ENCODE data around the gene PDE7B. TPM values are rescaled to one million over a fixed set of nuclear protein-coding genes. Genes with fewer than 3 reads are reported as not detected.

The PDE7B gene
- total RNA-seq, 4 donors from 2014 or later, result 15.4 to 28.6 (median 18.8) TPM

DNA sequence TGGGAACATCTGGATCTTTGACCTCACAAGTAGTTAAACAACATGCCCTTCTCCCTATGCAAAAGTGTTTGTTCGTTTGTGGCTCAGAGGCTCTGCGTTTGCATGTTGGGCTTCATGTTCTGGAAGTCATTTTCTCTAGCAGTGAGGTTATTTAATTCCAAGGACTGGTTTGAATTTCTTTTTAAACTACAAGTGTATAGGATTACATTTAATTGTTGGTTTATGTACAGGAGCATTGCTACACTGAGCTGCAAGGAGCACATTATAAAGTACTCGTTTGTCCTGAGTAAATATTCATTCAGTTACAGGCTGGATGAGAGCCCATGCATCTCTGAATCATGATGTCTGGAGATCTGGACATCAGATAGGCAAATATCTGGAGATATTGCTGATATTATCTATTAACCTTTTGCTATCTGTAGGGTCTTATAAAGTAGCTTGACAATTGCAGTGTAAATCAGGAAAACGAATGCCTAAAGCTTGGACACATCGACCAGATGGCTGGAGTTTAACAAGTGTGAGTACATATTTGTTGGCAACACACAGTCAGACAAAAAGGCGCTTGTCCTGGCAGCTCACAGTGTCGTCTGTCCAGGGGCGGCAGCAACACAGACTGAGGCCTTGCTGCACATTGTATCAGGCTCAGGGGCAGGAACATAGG, 84.6 kb downstream of the PDE7B start:
- no peak for DNase-seq
- Histone ChIP-seq H3K36me3 (no peaks in the 10 kb centered on the region), H3K4me1 (peaks cover 0 to 11% of the 10 kb centered on the region in 2 donors), H3K4me3 (no peak overlapping the region), H3K27ac (peak overlapping the region; percentile 48 to 86), H3K27me3 (no peaks in the 10 kb centered on the region), H3K9me3 (no peaks in the 10 kb centered on the region)
- TF ChIP-seq CTCF (IDR thresholded peaks at IDR 0.05), result no peak
- no peak for TF ChIP-seq POLR2A (IDR thresholded peaks at IDR 0.05)
- intact Hi-C loops (cut with DNase I; ENCODE audit: low total_unique reads), result no loop called here

GRCh38 chr6:135936606-135937005, 85.1 kb downstream of the PDE7B start:
- no peaks in the 10 kb centered on the region for H3K36me3 ChIP-seq
- H3K27ac ChIP-seq, result peak overlapping the region; percentile 48 to 86

GRCh38 chr6:135937106-135937505, 85.6 kb downstream of the PDE7B start:
- Histone ChIP-seq H3K27me3 (no peaks in the 10 kb centered on the region), H3K36me3 (no peaks in the 10 kb centered on the region), H3K4me3 (no peak overlapping the region), H3K9me3 (no peaks in the 10 kb centered on the region), H3K4me1 (peaks cover 0 to 11% of the 10 kb centered on the region in 2 donors), H3K27ac (peak overlapping the region; percentile 86 to 92)
- TF ChIP-seq POLR2A (IDR thresholded peaks at IDR 0.05) (no peak), CTCF (IDR thresholded peaks at IDR 0.05) (no peak)
- DNase-seq, result no peak
- intact Hi-C loops (cut with DNase I; ENCODE audit: low total_unique reads), result no loop called here

More at GRCh38 chr6:135936606-135937005, 85.1 kb downstream of the PDE7B start:
- DNase-seq, result no peak
- Histone ChIP-seq H3K9me3 (no peaks in the 10 kb centered on the region), H3K4me3 (no peak overlapping the region), H3K4me1 (peaks cover 0 to 11% of the 10 kb centered on the region in 2 donors), H3K27me3 (no peaks in the 10 kb centered on the region)
- TF ChIP-seq POLR2A (IDR thresholded peaks at IDR 0.05) (no peak), CTCF (IDR thresholded peaks at IDR 0.05) (no peak)
- intact Hi-C loops (cut with DNase I; ENCODE audit: low total_unique reads), result no loop called here

DNA sequence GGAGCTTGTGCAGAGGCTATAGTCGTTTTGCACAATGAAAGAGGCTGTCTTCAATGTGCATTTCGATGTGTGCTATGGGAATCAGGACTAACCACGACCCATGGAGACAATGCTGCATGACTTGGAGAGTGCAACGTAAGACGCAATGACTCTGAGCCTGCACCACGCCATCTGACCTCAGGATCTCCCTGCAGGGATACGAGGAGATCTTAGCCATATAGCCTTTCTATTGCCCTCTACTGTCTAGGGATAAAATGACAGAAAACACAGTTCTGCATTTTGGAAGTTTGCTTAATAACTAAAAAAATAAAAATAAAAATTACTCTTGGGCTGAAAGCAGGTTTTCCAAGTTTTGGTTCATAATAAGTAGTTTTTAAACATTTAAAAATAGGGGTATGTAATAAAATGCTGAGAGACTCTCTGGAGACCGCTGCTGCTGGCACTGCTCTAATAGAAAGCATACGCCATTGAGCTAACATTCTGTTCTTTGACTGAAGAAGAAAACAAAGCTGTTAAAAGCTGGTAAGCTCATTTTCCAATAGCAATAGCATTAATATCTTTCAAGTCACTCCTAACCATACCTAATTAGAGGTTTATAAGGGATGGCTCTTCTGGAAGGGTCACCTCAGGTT, 87.2 kb downstream of the PDE7B start:
- peak; percentile 35 to 36 for DNase-seq
- peaks cover 0 to 11% of the 10 kb centered on the region in 2 donors for H3K4me1 ChIP-seq
- TF ChIP-seq POLR2A (IDR thresholded peaks at IDR 0.05) (no peak), CTCF (IDR thresholded peaks at IDR 0.05) (peak; percentile 6 to 49 (median 38))
- intact Hi-C loops (cut with DNase I; ENCODE audit: low total_unique reads), result no loop called here
- no peaks in the 10 kb centered on the region for H3K9me3 ChIP-seq
- H3K4me3 ChIP-seq, result peak overlapping the region; percentile 16 to 25
- no peaks in the 10 kb centered on the region for H3K27me3 ChIP-seq
- no peaks in the 10 kb centered on the region for H3K36me3 ChIP-seq
- peak overlapping the region; percentile 86 to 92 for H3K27ac ChIP-seq

DNA sequence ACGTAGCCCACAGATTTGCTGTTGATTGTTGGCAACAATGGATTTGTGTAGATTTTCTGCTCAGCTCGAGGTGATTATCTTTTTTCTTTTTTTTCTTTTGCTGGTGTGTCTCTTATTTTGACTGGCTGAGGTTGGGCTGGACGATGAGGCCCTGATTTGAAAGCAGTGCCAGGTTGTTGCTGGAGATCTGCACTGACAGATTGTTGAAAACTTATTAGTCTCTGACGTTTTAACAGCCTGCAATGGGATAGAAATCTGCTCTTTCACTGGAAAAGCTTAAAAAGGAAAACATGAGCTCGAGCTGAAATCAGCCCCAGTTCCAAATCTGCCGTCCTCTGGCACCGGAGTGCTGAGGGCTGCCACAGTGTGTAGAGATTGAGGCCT, 87.7 kb downstream of the PDE7B start:
- DNase-seq, result peak; percentile 40 to 69
- intact Hi-C loops (cut with DNase I; ENCODE audit: low total_unique reads), result no loop called here
- H3K4me3 ChIP-seq, result peak overlapping the region; percentile 16 to 25
- no peaks in the 10 kb centered on the region for H3K9me3 ChIP-seq
- peaks cover 0 to 11% of the 10 kb centered on the region in 2 donors for H3K4me1 ChIP-seq
- no peaks in the 10 kb centered on the region for H3K36me3 ChIP-seq
- TF ChIP-seq POLR2A (IDR thresholded peaks at IDR 0.05) (no peak), CTCF (IDR thresholded peaks at IDR 0.05) (no peak)
- no peaks in the 10 kb centered on the region for H3K27me3 ChIP-seq
- peak overlapping the region; percentile 86 to 92 for H3K27ac ChIP-seq

All from uterus (tissue), 4 donors.